ENCODE data around the gene STK33.
"Not testable (repeated sequence)": the region's sequence is repeated elsewhere in the genome, so short reads cannot be mapped to it uniquely, and the experiment has no call there.

STK33 gene

DNA sequence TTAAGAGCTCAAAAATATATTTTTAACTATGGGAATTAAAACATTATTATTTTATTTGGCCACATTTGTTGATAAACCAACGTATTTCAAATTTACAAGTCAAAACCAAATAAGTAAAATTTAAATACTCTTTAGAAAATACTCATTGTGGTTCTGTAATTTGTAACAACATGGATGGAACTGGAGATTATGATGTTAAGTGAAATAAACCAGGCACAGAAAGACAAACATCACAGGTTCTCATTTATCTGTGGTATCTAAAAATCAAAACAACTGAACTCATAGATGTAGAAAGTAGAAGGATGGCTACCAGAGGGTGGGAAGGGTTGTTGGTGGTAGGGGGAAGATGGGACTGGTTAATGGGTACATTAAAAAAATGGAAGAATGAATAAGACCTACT lies 50.8 kb downstream of the STK33 start:
- DNase-seq (ENCODE audit: low read depth): no peak

GRCh38 chr11:8541448-8541847 lies 52.6 kb downstream of the STK33 start:
- no peak for DNase-seq (ENCODE audit: low read depth)

DNA sequence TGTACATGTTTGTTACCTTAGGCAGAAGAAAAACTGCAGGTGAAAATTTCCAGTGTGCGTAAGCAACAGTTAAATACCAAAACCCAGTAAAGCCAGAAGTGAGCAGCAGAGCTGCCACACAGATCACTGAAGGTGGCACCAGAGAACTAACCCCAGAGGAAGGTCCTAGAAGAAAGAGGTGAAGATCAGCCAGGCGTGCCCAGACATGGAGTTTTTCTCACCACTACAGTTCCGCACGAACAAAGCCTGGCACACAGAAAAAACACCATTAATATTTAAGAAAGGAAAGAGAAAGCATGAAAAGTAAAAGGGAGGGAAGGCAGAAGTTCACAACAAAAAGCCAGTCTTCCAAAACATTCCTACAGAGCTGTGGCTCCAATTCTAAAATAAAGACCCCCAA lies 60.7 kb downstream of the STK33 start:
- no peak for DNase-seq (ENCODE audit: low read depth)

GRCh38 chr11:8532475-8532874 lies 61.6 kb downstream of the STK33 start:
- DNase-seq (ENCODE audit: low read depth): no peak

DNA sequence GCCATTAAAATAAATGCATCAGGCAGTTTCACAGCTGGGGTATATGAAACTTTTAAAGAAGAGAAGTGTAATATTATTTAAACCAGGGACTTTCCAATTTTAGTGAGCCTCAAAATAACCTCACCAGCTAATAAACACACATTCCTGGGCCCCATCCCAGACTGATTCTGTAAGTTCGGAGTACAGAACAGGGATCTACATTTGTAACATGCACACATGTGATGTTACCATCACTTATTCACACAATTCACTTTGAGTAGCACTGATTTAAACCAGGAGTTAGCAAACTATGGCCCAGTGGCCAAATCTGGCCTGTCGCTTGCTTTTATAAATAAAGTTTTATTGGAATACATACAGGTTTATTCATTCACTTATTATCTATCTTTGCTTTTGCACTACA lies 62.0 kb downstream of the STK33 start:
- DNase-seq (ENCODE audit: low read depth): no peak

GRCh38 chr11:8531312-8531711 lies 62.7 kb downstream of the STK33 start:
- DNase-seq (ENCODE audit: low read depth): no peak

DNA sequence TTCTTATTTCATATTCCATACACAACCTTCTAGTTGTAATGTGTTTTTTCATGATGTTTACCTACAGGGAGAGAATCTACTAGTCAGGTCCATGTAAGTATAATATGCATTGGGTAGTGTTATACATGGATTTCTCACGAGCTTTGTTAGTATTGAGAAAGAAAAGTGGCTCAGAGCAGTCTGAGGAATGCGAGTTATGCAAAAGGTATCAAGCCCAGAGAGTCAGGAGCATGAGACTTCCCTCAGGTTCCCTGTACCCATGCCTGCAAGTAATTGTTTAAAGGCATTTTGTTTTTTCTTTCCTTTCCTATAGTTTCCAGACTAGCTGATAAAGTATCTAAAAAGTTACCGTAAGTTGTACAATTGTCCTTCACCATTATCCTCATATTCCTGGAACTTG lies 66.1 kb downstream of the STK33 start:
- no peak for DNase-seq (ENCODE audit: low read depth)

DNA sequence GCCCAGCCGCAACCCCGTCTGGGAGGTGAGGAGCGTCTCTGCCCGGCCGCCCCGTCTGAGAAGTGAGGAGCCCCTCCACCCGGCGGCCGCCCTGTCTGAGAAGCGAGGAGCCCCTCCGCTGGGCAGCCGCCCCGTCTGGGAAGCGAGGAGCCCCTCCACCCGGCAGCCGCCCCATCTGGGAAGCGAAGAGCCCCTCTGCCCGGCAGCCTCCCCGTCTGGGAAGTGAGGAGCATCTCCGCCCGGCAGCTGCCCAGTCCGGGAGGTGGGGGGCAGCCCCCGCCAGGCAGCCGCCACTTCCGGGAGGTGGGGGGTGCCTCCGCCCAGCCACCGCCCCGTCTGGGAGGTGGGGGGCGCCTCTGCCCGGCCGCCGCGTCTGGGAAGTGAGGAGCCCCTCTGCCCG lies 70.6 kb downstream of the STK33 start:
- no peak for DNase-seq (ENCODE audit: low read depth)

DNA sequence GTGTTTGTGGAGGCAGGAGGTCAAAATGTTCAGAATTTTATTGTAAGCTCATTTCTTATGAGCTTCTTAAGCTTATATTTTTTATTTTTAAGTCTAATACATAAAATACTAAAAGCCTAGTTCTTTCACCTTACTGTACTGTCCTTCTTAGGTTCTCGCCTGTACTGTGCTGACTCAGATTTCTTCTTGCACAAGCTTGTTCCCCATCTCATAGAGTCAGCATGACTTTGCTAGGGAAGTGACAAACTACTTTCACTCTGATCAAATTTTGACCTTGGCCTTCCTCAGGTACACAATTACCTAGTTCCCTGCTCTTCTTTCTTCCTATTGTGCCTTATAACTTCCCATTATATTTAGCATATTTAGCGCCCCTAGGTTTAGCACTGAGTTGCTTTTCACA lies 81.5 kb downstream of the STK33 start:
- DNase-seq (ENCODE audit: low read depth): no peak

GRCh38 chr11:8503910-8504364 lies 90.1 kb downstream of the STK33 start:
- DNase-seq (ENCODE audit: low read depth): no peak

GRCh38 chr11:8501836-8502235 lies 92.2 kb downstream of the STK33 start:
- no peak for DNase-seq (ENCODE audit: low read depth)

DNA sequence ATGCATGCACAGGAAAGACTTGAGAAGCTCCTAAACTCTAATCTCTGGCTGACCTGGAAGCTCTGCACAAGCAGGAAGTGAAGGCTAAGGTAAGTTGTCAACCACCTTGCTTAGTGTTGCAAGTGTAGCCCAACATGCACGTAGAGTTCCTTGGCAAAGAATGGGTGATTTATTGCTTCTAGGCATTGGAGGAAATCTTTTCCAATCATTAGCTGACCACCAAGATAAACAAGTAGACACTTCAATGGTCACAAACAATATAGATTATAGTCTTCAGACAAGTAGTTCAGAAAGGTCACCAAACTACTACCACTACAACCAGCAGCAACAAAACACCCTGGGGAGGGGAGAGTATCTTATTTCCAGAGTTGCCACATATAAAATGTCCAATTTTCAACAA lies 105.6 kb downstream of the STK33 start:
- no peak for DNase-seq (ENCODE audit: low read depth)

- DNase-seq (ENCODE audit: low read depth): no peak
These were observed 106.8 kb downstream of the STK33 start for GRCh38 chr11:8487261-8487660.

DNA sequence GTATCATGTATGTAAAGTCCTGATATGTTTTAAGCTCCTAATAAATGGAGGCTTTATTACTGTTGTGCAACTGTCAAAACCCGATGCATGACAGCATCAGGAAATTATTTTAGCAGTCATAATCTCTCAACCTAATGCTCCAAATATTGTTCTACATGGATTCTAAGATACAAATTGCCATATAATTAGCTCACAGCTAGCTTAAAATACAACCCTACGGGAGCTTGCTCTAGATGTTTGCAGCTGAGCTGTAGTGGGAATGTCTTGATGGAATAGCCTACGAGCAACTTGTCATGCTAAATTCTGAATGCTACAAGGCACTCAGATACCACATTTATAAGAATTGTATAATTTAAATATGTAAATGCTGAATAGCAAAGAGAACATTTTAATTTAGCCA lies 109.8 kb downstream of the STK33 start:
- DNase-seq (ENCODE audit: low read depth): no peak

DNA sequence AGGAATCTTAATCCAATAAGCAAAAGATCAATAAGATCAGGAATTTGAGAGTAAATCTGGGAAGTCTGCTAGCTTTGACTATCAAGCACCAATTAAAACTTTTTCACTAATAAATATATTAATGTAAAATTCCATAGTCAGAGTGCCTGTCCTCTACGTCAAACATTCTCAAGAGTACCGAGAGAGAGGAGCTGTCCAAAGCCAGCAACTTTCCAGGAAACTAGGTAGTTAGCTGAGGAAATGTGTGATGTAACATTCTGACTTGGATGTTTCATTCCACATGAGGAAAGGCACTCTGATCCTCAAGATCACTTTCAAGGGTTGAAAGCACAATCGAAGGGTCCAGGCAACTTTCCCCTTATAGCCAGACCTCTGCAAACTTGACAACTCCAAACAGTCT lies 113.2 kb downstream of the STK33 start:
- DNase-seq (ENCODE audit: low read depth): no peak

GRCh38 chr11:8477680-8478079 lies 116.3 kb downstream of the STK33 start:
- DNase-seq (ENCODE audit: low read depth): no peak

GRCh38 chr11:8477151-8477550 lies 116.9 kb downstream of the STK33 start:
- no peak for DNase-seq (ENCODE audit: low read depth)

DNA sequence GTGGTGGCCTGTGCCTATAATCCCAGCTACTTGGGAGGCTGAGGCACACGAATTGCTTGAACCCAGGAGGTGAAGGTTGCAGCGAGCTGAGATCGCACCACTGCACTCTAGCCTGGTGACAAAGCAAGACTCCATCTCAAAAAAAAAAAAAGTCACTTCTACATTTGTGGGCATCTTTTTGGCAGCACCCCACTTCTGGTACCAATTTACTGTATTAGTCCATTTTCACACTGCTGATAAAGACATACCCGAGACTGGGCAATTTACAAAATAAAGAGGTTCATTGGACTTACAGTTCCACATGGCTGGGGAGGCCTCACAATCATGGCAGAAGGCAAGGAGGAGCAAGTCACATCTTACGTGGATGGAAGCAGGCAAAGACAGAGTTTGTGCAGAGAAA lies 126.2 kb downstream of the STK33 start:
- not testable (repeated sequence) for DNase-seq (ENCODE audit: low read depth)

DNA sequence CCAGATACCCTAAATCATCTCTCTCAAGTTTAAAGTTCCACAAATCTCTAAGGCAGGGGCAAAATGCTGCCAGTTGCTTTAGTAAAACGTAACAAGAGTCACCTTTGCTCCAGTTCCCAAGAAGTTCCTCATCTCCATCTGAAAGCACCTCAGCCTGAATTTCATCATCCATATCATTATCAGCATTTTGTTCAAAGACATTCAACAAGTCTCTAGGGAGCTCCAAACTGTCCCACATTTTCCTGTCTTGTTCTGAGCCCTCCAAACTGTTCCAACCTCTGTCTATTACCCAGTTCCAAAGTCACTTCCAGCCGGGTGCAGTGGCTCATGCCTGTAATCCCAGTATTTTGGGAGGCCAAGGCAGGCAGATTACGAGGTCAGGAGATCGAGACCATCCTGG lies 126.7 kb downstream of the STK33 start:
- DNase-seq (ENCODE audit: low read depth): not testable (repeated sequence)

GRCh38 chr11:8466884-8467283 lies 127.1 kb downstream of the STK33 start:
- not testable (repeated sequence) for DNase-seq (ENCODE audit: low read depth)

GRCh38 chr11:8459711-8460399 lies 134.2 kb downstream of the STK33 start:
- no peak for DNase-seq (ENCODE audit: low read depth)

- DNase-seq (ENCODE audit: low read depth): no peak
These were observed 151.7 kb downstream of the STK33 start for GRCh38 chr11:8442301-8442700.

- DNase-seq (ENCODE audit: low read depth): no peak
These were observed 153.4 kb downstream of the STK33 start for GRCh38 chr11:8440649-8441048.

- no peak for DNase-seq (ENCODE audit: low read depth)
These were observed 164.5 kb downstream of the STK33 start for GRCh38 chr11:8429483-8429882.

GRCh38 chr11:8426076-8426475 lies 168.0 kb downstream of the STK33 start:
- no peak for DNase-seq (ENCODE audit: low read depth)
